ENCODE results near the gene CLEC18C. TPM values are rescaled to one million over a fixed set of nuclear protein-coding genes. Genes with fewer than 3 reads are reported as not detected.
"Not testable (repeated sequence)": the region's sequence is repeated elsewhere in the genome, so short reads cannot be mapped to it uniquely, and the experiment has no call there.

The CLEC18C gene
- under 1 TPM in 1 of 2 donors, not detected in 1; 0.64 TPM for total RNA-seq
- long read RNA-seq = 0 reads

GRCh38 chr16:70173212-70173837 lies at the start of gene CLEC18C:
TSS of gene CLEC18C (plus strand) at chr16:70173787. CDS start at chr16:70174279, 492 bp downstream.
- intact Hi-C loops (cut with DNase I, micrococcal nuclease); DNase-seq: not testable (repeated sequence)
- ATAC-seq = peak; percentile 21

GRCh38 chr16:70123822-70124221 lies 49.8 kb upstream of the CLEC18C start:
- ATAC-seq; DNase-seq; intact Hi-C loops (cut with DNase I, micrococcal nuclease): not testable (repeated sequence)

GRCh38 chr16:70126226-70126625 lies 47.4 kb upstream of the CLEC18C start:
- intact Hi-C loops (cut with DNase I, micrococcal nuclease); DNase-seq; ATAC-seq: not testable (repeated sequence)

- intact Hi-C loops (cut with DNase I, micrococcal nuclease); DNase-seq; ATAC-seq: not testable (repeated sequence)
Measured at GRCh38 chr16:70127706-70128105, 45.9 kb upstream of the CLEC18C start.

DNA sequence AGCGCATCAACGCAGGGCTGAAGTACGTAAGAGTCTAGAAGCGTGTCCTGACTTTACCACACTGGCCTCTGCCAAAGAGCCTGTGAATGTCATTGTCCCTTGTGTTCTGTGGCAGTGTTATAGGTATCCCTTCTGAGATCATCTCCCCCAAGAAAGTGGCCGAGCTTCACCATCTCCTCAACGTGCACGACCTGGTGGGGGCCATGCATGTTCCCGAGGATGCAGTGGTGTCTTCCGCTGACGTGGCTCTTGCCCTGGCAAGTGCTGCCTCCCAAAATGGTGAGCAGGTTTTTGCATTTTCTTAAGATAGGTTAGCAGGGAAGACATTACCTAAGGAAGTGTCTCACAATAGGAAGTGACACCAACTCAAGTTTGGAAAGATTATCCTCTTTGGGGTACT lies 44.7 kb upstream of the CLEC18C start:
- intact Hi-C loops (cut with DNase I, micrococcal nuclease); ATAC-seq; DNase-seq: not testable (repeated sequence)

GRCh38 chr16:70135796-70136195 lies 37.8 kb upstream of the CLEC18C start:
- ATAC-seq; intact Hi-C loops (cut with DNase I, micrococcal nuclease); DNase-seq: not testable (repeated sequence)

GRCh38 chr16:70136595-70136994 lies 37.0 kb upstream of the CLEC18C start:
- ATAC-seq; DNase-seq; intact Hi-C loops (cut with DNase I, micrococcal nuclease): not testable (repeated sequence)

DNA sequence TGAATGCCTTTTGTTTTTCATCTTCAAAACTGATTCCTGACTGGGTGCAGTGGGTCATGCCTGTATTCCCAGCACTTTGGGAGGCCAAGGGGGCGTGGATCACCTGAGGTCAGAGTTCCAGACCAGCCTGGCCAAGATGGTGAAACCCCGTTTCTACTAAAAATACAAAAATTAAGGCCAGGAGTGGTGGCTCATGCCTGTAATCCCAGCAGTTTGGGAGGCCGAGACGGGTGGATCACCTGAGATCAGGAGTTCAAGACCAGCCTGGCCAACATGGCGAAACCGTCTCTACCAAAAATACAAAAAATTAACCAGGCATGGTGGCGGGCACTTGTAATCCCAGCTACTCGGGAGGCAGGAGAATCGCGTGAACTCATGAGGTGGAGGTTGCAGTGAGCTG lies 30.8 kb upstream of the CLEC18C start:
- DNase-seq; intact Hi-C loops (cut with DNase I, micrococcal nuclease); ATAC-seq: not testable (repeated sequence)

- intact Hi-C loops (cut with DNase I, micrococcal nuclease); ATAC-seq; DNase-seq: not testable (repeated sequence)
Measured at GRCh38 chr16:70143231-70143895, 30.2 kb upstream of the CLEC18C start.

DNA sequence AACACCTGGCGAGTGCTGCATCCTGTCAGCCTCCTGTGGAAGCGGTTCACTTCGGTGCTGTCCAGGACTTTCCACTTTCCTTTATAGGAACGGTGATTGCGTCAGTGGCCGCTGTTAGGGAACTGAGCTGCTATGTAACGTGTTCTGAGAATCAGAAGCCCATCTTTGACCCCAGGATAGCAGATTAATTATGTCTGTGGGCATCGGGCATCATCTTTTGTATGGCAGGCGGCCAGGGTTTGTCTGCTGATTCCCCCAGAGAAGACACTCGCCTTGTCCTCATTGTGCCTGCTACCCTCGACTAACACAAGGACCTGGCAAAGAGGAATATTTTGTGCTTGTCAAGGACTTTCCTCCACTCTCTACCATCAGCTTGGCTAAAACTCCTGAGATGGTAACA lies 25.7 kb upstream of the CLEC18C start:
- DNase-seq; ATAC-seq; intact Hi-C loops (cut with DNase I, micrococcal nuclease): not testable (repeated sequence)

DNA sequence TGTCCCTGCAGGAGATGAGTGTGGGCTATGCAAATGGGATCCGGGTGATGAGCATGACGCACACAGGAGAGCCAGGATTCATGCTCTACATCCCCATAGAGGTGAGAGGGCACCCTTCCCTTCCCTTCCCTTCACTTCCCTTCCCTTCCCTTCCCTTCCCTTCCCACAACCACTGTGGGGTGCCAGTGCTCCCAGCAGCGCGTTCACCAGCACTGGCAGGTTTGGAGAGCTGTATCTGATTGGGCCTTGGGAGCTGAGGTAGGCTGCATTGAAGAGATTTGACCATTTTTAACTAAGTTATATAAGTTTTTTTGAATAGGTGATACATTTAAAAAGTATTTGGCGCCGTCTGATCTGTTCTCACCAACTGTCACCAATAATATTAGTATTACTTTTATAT lies 25.1 kb upstream of the CLEC18C start:
- ATAC-seq; DNase-seq; intact Hi-C loops (cut with DNase I, micrococcal nuclease): not testable (repeated sequence)

DNA sequence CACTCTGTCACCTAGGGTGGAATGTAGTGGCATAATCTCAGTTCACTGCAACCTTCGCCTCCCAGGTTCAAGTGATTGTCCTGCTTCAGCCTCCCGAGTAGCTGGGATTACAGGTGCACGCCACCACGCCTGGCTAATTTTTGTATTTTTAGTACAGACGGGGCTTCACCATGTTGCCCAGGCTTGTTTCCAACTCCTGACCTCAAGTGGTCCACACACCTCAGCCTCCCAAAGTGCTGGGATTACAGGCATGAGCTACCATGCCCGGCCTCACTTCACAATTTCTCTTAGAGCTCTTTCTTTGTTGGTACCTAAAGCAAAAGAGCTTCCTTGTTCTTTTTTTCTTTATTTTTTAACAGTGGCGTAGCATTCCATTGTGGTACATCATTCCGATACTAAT lies 24.3 kb upstream of the CLEC18C start:
- intact Hi-C loops (cut with DNase I, micrococcal nuclease); DNase-seq: not testable (repeated sequence)

DNA sequence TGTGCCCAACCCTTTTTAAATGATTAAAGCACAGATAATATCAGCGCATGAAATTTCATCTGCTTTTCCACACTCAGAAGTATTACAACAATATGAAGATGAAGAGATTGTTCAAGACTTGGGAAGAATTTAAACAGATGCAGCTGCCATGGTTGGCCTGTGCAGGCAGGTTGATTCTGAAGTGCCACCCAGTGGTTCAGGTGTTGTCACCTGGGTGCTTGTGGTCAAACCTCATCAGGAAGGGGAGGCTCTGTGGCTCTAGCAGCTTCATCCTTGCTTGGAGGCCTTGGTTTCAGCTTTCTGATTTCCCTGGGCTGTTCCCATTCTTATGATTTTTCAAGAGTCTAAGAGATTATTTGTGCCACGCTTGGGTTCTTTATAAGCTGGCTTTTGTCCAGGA lies 22.2 kb upstream of the CLEC18C start:
- intact Hi-C loops (cut with DNase I, micrococcal nuclease) = no loop called here
- DNase-seq (peak in 1 of 2 donors; percentile 45), ATAC-seq (peak; percentile 36)

More for the DNA sequence above, 24.3 kb upstream of the CLEC18C start:
- not testable (repeated sequence) for ATAC-seq

DNA sequence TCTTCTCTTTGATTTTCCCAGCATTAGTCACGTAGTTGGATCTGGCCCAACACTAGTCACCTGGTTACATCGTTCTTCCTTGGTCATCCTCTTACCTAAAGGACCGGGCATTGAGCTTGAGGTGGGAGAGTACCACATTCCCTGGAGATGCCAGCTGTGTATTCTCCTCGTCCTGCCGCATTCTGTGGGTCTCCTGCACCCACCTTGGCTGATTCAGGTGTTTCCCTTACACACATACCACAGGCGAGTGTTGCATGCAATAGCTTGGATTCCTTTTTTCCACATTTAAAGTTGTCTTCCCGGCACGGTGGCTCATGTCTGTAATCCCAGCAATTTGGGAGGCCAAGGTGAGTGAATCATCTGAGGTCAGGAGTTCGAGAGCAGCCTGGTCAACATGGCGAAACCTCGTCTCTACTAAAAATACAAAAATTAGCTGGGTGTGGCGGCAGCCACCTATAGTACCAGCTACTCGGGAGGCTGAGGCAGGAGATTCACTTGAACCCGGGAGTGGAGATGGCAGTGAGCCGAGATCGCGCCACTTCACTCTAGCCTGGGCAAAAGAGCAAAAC lies 21.6 kb upstream of the CLEC18C start:
- DNase-seq (peak in 1 of 2 donors; percentile 58), ATAC-seq (peak; percentile 27)
- intact Hi-C loops (cut with DNase I, micrococcal nuclease) = no loop called here

DNA sequence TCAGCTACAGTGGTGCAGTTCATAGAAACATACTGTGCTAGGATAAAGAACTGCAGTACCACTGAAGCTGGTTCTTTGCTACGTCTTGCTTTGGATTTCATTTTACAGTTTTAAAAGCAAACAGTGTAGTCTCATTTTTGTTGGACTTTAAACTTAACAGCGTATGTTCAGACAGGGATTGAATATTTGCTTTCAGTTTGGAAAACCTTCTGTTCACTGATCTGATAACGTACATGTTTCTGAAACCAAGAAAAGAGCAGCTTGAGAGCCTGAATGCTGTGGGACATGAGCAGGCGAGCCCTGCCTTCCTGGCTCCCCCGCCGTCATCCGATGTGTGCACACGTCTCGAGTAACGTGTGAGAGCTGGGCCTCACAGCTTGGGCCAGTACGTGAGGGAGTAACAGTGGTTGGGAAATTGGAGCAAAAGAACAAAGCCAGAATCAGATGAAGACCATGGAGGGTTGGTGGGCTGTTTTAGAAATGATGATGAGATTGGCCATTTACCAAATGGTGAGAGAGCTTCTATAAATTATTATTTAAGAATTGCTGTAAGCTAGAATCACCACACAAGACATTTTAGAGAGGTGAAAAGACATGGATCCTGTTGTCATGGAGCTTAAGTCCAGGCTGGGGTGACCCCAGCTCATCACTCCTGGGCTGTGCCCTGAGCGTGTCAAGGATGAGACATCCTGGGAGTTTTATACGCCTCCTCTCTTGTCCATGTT lies 20.8 kb upstream of the CLEC18C start:
- intact Hi-C loops (cut with DNase I, micrococcal nuclease) = no loop called here
- peak; percentile 39 to 60 for DNase-seq
- peak; percentile 84 for ATAC-seq

DNA sequence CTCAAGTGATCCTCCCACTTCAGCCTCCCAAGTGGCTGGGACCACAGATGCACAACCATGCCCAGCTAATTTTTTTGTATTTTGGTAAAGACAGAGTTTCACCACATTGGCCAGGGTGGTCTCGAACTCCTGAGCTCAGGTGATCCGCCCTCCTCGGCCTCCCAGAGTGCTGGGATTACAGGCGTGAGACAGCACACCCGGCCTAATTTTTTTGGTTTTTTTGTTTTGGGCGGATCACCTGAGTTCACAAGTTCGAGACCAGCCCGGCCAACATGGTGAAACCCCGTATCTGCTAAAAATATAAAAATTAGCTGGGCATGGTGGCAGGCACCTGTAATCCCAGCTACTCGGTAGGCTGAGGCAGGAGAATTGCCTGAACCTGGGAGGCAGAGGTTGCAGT lies 18.9 kb upstream of the CLEC18C start:
- intact Hi-C loops (cut with DNase I, micrococcal nuclease); ATAC-seq: not testable (repeated sequence)
- DNase-seq = peak in 1 of 2 donors; percentile 23

- DNase-seq = peak in 1 of 2 donors; percentile 29
- intact Hi-C loops (cut with DNase I, micrococcal nuclease) = no loop called here
- no peak for ATAC-seq
Measured at GRCh38 chr16:70156207-70156978, 17.2 kb upstream of the CLEC18C start.

DNA sequence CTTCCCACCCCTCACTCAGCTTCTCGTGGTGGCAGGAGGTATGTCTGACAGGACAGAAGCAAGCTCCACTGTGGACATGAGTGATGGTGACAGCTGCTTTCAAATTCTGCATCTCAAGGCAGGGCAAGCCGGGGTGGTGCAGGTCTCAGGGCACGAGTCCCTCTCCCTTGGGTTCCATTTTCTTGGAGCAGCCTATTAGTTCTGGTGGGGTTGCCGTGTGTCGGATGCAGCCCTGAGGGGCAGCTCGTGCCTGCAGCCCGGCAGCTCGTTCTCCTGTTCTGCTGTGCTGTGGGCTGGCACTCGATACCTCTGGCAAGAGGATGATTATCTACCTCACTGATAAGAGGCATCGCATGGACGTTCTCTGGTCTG lies 16.5 kb upstream of the CLEC18C start:
- intact Hi-C loops (cut with DNase I, micrococcal nuclease) = no loop called here
- no peak for ATAC-seq
- peak in 1 of 2 donors; percentile 23 for DNase-seq

Measured in left colon (tissue), 2 donors.